Hepatocyte (in vitro differentiated cells): ENCODE results near the gene GABBR1. TPM values are rescaled to one million over a fixed set of nuclear protein-coding genes. Genes with fewer than 3 reads are reported as not detected.

Source experiments
- DNase-seq: peaks from one replicate; pipeline ENCODE4 v3.0.0-alpha.2; 2016; ENCODE audit warnings: low spot score
- H2AFZ ChIP-seq: fragments of 200-600 bp; sonication (generic); 2 replicates; pipeline ENCODE4 v1.6.0; 2016; ENCODE audit warnings: antibody characterized with exemption, mild to moderate bottlenecking
- H3K27ac ChIP-seq: fragments of 200-600 bp; sonication (generic); 2 replicates; pipeline ENCODE4 v1.5.1; 2016; ENCODE audit warnings: mild to moderate bottlenecking
- H3K27me3 ChIP-seq: fragments of 200-600 bp; sonication (generic); 2 replicates; pipeline ENCODE4 v1.6.1; 2016
- H3K36me3 ChIP-seq: fragments of 200-600 bp; sonication (generic); replicated peaks from 2 replicates; pipeline ENCODE4 v1.5.1; 2016; ENCODE audit warnings: low read depth; ENCODE audit not compliant: insufficient read depth
- H3K4me1 ChIP-seq: fragments of 200-600 bp; sonication (generic); 2 replicates; pipeline ENCODE4 v1.5.1; 2016; ENCODE audit warnings: mild to moderate bottlenecking, moderate library complexity; ENCODE audit not compliant: insufficient read depth
- H3K4me2 ChIP-seq: fragments of 200-600 bp; sonication (generic); 2 replicates; pipeline ENCODE4 v1.6.0; 2016
- H3K4me3 ChIP-seq: fragments of 200-600 bp; sonication (generic); 2 replicates; pipeline ENCODE4 v1.5.1; 2016; ENCODE audit warnings: mild to moderate bottlenecking
- H3K79me2 ChIP-seq: fragments of 200-600 bp; sonication (generic); 2 replicates; pipeline ENCODE4 v1.6.0; 2017; ENCODE audit warnings: mild to moderate bottlenecking
- H3K9me2 ChIP-seq: fragments of 200-600 bp; sonication (generic); replicated peaks from 2 replicates; pipeline ENCODE4 v1.6.0; 2017; ENCODE audit warnings: mild to moderate bottlenecking; ENCODE audit not compliant: insufficient read depth
- H3K9me3 ChIP-seq: fragments of 200-600 bp; sonication (generic); 2 replicates; pipeline ENCODE4 v1.5.1; 2016; ENCODE audit warnings: low read depth, mild to moderate bottlenecking
- H4K20me1 ChIP-seq: fragments of 200-600 bp; sonication (generic); 2 replicates; pipeline ENCODE4 v1.6.0; 2016; ENCODE audit warnings: mild to moderate bottlenecking; ENCODE audit not compliant: insufficient read depth, poor library complexity, severe bottlenecking
- CTCF ChIP-seq: fragments of 200-600 bp; sonication (generic); IDR thresholded peaks from 2 replicates; pipeline ENCODE4 v1.5.1; 2016; ENCODE audit warnings: antibody characterized with exemption, mild to moderate bottlenecking; ENCODE audit not compliant: poor library complexity
- EZH2 ChIP-seq: fragments of 200-600 bp; sonication (generic); IDR thresholded peaks from 2 replicates; pipeline ENCODE4 v1.6.1; 2016; ENCODE audit warnings: antibody characterized with exemption, mild to moderate bottlenecking, borderline replicate concordance
- EZH2phosphoT487 ChIP-seq: fragments of 200-600 bp; sonication (generic); IDR thresholded peaks from one replicate; pipeline ENCODE4 v1.6.1; 2018; ENCODE audit warnings: antibody characterized with exemption, mild to moderate bottlenecking, low read depth, moderate library complexity; ENCODE audit not compliant: unreplicated experiment, severe bottlenecking
- WGBS: methylation state at CpG from one replicate; pipeline ENCODE4 v1.1.6; 2016; ENCODE audit warnings: low lambda C conversion rate; ENCODE audit errors: missing lambda C conversion rate; 5-methylcytosine and 5-hydroxymethylcytosine counted together
- polyA plus RNA-seq: library from polyadenylated mRNA; unstranded; fragments of >200 nt; fragmentation: Nextera tagmentation; extraction: Ambion mirVana; gene quantifications from 2 replicates; pipeline ENCODE4 v1.2.1, GENCODE V29; 2016
- total RNA-seq: library from RNA; depleted of rRNA; stranded (reverse); fragments of >200 nt; gene quantifications from 2 replicates; pipeline ENCODE4 v1.2.3, GENCODE V29; 2014

Gene GABBR1
- total and polyA plus RNA-seq, 2 experiments from 2014 or later = 9.9 to 11.3 TPM

GRCh38 chr6:29521006-29521680 is 111.8 kb downstream of the GABBR1 start:
- no peaks in the 10 kb centered on the region for H3K4me1 ChIP-seq
- H3K9me3 ChIP-seq = no peaks in the 10 kb centered on the region
- H3K27ac ChIP-seq = no peak overlapping the region
- no peaks in the 10 kb centered on the region for H3K9me2 ChIP-seq
- no peaks in the 10 kb centered on the region for H3K27me3 ChIP-seq
- no peaks in the 10 kb centered on the region for H3K79me2 ChIP-seq
- H3K36me3 ChIP-seq = no peaks in the 10 kb centered on the region
- no peak overlapping the region for H3K4me3 ChIP-seq
- no peaks in the 10 kb centered on the region for H4K20me1 ChIP-seq
- no peak overlapping the region for H2AFZ ChIP-seq
- WGBS = 61% methylated on average over 8 of the region's 8 CpGs
- H3K4me2 ChIP-seq = no peak overlapping the region
- DNase-seq = no peak
- TF ChIP-seq CTCF (no peak), EZH2phosphoT487 (no peak), EZH2 (no peak)

GRCh38 chr6:29520232-29520631 is 112.8 kb downstream of the GABBR1 start:
- DNase-seq = no peak
- Histone ChIP-seq H3K36me3 (no peaks in the 10 kb centered on the region), H3K27me3 (no peaks in the 10 kb centered on the region), H3K9me3 (no peaks in the 10 kb centered on the region), H2AFZ (no peak overlapping the region), H3K79me2 (no peaks in the 10 kb centered on the region), H4K20me1 (no peaks in the 10 kb centered on the region), H3K4me3 (no peak overlapping the region), H3K27ac (no peak overlapping the region), H3K4me1 (no peaks in the 10 kb centered on the region), H3K9me2 (no peaks in the 10 kb centered on the region), H3K4me2 (no peak overlapping the region)
- WGBS = 85% methylated on average over 4 of the region's 4 CpGs
- no peak for TF ChIP-seq CTCF
- no peak for TF ChIP-seq EZH2phosphoT487
- TF ChIP-seq EZH2 = no peak

DNA sequence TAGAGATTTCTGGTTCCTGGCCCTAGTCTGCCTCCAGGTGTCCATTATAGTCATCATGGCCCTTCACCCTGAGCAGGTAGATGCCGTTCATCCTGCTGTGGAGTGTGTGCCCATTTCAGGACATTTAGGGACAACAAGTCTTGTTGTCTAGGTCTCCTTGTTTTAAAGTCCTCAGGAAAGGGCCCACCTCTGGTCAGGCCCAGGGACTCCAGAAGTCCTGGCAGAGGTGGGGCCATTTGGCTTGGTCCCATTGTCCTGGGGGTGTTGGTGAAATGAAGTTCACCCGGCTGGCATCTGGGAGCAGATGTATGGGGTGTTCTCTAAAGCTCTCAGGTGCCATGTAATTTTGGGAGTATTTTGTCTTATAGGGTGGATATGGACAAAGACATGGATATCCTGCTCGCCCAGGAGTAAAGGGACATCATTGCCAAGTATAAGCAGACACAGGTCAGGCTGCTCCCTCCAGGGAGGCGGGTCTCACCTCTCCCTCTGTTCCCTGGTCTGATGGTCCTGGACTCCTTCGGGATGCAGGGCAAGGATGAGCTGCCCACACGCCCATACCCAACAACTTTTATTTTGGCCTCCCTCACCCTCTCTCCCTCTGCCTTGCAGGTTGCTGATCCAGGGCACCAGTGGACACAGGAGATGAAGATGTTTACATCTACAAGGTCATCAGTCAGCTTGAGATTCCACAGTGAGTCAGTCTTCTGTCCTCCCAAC is 113.5 kb downstream of the GABBR1 start:
- TF ChIP-seq EZH2phosphoT487 = no peak
- no peak for TF ChIP-seq CTCF
- TF ChIP-seq EZH2 = no peak
- no peak overlapping the region for H3K27ac ChIP-seq
- H3K9me3 ChIP-seq = no peaks in the 10 kb centered on the region
- no peaks in the 10 kb centered on the region for H3K79me2 ChIP-seq
- no peak for DNase-seq
- no peaks in the 10 kb centered on the region for H3K4me1 ChIP-seq
- no peaks in the 10 kb centered on the region for H3K36me3 ChIP-seq
- WGBS = 90% methylated on average over 6 of the region's 6 CpGs
- H4K20me1 ChIP-seq = no peaks in the 10 kb centered on the region
- H3K4me2 ChIP-seq = no peak overlapping the region
- H3K27me3 ChIP-seq = no peaks in the 10 kb centered on the region
- no peaks in the 10 kb centered on the region for H3K9me2 ChIP-seq
- H3K4me3 ChIP-seq = no peak overlapping the region
- H2AFZ ChIP-seq = no peak overlapping the region
